Cardiac ventricle fibroblast (primary cell): Measurements from ENCODE around the gene IRX4. TPM values are rescaled to one million over a fixed set of nuclear protein-coding genes. Genes with fewer than 3 reads are reported as not detected.

Experiments used
- total RNA-seq: library from RNA; depleted of rRNA; stranded (reverse); fragments of >200 nt; gene quantifications from 2 replicates; pipeline ENCODE4 v1.2.3, GENCODE V29; 2015

Gene IRX4
- total RNA-seq: not detected in 2 replicates

GRCh38 chr5:1882337-1883119 lies at the start of gene IRX4:
IRX4 (minus strand) TSS chr5:1882925; CDS start chr5:1882647, 278 bp downstream.

Other genes with a start within 250 kb of the IRX4 start
- 34.3 and 36.1 TPM in 2 replicates for gene MRPL36, start 83.1 kb downstream of the IRX4 start, total RNA-seq
- gene NDUFS6, start 81.5 kb downstream of the IRX4 start, total RNA-seq: 50.7 and 60.0 TPM in 2 replicates